ENCODE results near the gene FBXW12. TPM values are rescaled to one million over a fixed set of nuclear protein-coding genes. Genes with fewer than 3 reads are reported as not detected.

Gene FBXW12
- total RNA-seq, 1 experiment from 2014 or later, result 0.07 TPM

DNA sequence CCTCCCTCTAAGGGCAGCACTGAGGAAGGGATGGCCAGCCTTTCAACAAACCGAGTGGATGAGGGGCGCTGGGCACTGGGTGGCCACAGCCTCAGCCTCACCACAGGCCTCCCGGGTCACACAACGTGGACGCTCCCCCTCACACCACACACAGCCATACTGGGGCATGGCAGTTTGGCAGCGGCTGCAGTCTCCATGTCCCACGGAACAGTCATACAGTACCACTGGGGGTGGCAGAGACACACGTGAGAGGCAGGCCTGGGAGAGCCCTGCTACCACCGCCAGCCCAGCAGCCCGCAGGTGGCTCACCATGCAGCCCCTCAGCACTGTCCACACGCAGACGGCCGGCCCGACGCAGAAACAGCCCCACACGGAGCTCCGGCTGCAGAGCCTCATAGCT, 46.1 kb downstream of the FBXW12 start:
- Histone ChIP-seq H3K27me3 (ENCODE audit: control insufficient read depth, insufficient read depth, low read length) (no peaks in the 10 kb centered on the region; the same call in 1 of the 2 replicates), H3K4me3 (ENCODE audit: insufficient read depth, low read depth, low read length) (no peak overlapping the region), H3K36me3 (replicated peaks; ENCODE audit: control insufficient read depth, insufficient read depth, low read length) (peaks cover 40% of the 10 kb centered on the region)
- DNase-seq, result no peak

GRCh38 chr3:48418651-48419050, 46.6 kb downstream of the FBXW12 start:
- no peak overlapping the region for H3K4me3 ChIP-seq (ENCODE audit: insufficient read depth, low read depth, low read length)
- H3K36me3 ChIP-seq (replicated peaks; ENCODE audit: control insufficient read depth, insufficient read depth, low read length), result peaks cover 37% of the 10 kb centered on the region
- no peaks in the 10 kb centered on the region; the same call in 1 of the 2 replicates for H3K27me3 ChIP-seq (ENCODE audit: control insufficient read depth, insufficient read depth, low read length)
- no peak for DNase-seq

GRCh38 chr3:48419149-48419548, 47.1 kb downstream of the FBXW12 start:
- Histone ChIP-seq H3K36me3 (replicated peaks; ENCODE audit: control insufficient read depth, insufficient read depth, low read length) (peaks cover 34% of the 10 kb centered on the region), H3K27me3 (ENCODE audit: control insufficient read depth, insufficient read depth, low read length) (no peaks in the 10 kb centered on the region; the same call in 1 of the 2 replicates), H3K4me3 (ENCODE audit: insufficient read depth, low read depth, low read length) (no peak overlapping the region)
- DNase-seq, result no peak

- H3K27me3 ChIP-seq (ENCODE audit: control insufficient read depth, insufficient read depth, low read length), result no peaks in the 10 kb centered on the region; the same call in 1 of the 2 replicates
- peaks cover 31% of the 10 kb centered on the region for H3K36me3 ChIP-seq (replicated peaks; ENCODE audit: control insufficient read depth, insufficient read depth, low read length)
- no peak overlapping the region for H3K4me3 ChIP-seq (ENCODE audit: insufficient read depth, low read depth, low read length)
- DNase-seq, result no peak
Measured at GRCh38 chr3:48419597-48419996, 47.6 kb downstream of the FBXW12 start.

GRCh38 chr3:48420561-48420960, 48.5 kb downstream of the FBXW12 start:
- H3K36me3 ChIP-seq (replicated peaks; ENCODE audit: control insufficient read depth, insufficient read depth, low read length), result peaks cover 21% of the 10 kb centered on the region
- no peak for DNase-seq

GRCh38 chr3:48422272-48422671, 50.3 kb downstream of the FBXW12 start:
- H3K27me3 ChIP-seq (ENCODE audit: control insufficient read depth, insufficient read depth, low read length), result no peaks in the 10 kb centered on the region
- no peak overlapping the region for H3K4me3 ChIP-seq (ENCODE audit: insufficient read depth, low read depth, low read length)
- DNase-seq, result no peak
- peaks cover 13% of the 10 kb centered on the region for H3K36me3 ChIP-seq (replicated peaks; ENCODE audit: control insufficient read depth, insufficient read depth, low read length)

More at GRCh38 chr3:48420561-48420960, 48.5 kb downstream of the FBXW12 start:
- Histone ChIP-seq H3K27me3 (ENCODE audit: control insufficient read depth, insufficient read depth, low read length) (no peaks in the 10 kb centered on the region; the same call in 1 of the 2 replicates), H3K4me3 (ENCODE audit: insufficient read depth, low read depth, low read length) (no peak overlapping the region)

DNA sequence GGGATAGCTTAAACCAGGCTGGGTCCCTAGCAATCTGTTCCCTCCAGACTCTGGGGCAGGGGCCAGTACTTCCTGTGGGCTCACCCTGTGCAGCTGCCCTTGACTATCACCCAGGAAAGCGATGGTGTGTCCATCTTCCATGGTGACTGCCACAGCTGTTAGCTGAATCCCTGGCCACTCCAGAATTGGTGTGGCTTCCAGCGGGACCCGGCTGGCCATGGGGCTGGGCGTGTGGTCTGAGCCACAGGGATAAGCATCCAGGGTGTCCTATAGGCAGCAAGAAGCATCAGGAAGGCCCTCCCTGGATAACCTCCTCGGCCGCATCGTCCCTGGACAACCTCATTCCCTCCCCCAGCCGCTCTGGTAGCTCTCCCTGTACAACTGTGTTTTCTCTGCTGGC, 50.7 kb downstream of the FBXW12 start:
- Histone ChIP-seq H3K36me3 (replicated peaks; ENCODE audit: control insufficient read depth, insufficient read depth, low read length) (peaks cover 13% of the 10 kb centered on the region), H3K4me3 (ENCODE audit: insufficient read depth, low read depth, low read length) (no peak overlapping the region), H3K27me3 (ENCODE audit: control insufficient read depth, insufficient read depth, low read length) (no peaks in the 10 kb centered on the region)
- no peak for DNase-seq

GRCh38 chr3:48423241-48423882, 51.3 kb downstream of the FBXW12 start:
- no peak overlapping the region for H3K4me3 ChIP-seq (ENCODE audit: insufficient read depth, low read depth, low read length)
- no peaks in the 10 kb centered on the region for H3K27me3 ChIP-seq (ENCODE audit: control insufficient read depth, insufficient read depth, low read length)
- DNase-seq, result peak; percentile 29
- peaks cover 10% of the 10 kb centered on the region for H3K36me3 ChIP-seq (replicated peaks; ENCODE audit: control insufficient read depth, insufficient read depth, low read length)

DNA sequence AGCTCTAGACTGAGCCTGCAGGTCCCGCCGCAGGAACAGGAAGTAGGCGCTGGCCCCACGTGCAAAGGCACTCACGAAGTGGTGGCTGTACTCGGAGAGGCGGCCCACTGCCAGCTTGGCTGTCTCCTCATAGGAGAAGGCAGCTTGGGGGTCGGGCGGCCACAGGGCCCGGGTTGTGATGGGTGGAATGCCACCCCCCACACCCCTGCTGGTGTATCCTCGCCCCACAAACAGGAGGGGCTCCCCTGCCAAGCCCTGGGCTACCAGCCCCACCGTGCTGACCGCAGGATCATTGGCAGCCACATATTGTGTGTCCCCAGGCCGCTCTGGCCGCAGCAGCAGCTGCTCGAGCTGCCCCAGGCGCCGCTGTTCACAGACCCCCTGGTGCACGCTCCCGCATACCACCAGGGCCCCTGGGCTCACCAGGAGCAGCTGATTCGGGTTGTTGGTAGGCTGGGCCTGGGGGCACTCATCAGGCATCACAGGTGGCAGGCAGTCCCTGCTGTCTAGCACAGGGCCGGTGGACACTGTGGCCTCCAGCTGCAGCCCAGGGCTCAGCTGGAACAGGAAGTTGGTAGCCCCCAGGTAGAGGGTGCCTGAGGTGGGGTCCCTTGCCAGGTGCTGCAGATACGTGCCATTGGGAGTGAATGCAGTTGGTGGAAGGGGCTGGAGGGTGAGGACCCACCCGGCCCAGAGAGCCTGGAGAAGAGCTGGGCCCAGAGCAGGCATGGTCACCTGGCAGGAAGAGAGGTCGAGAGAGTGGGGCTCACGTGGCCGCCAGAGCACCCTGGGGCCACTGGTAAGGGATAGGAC, 52.1 kb downstream of the FBXW12 start:
- Histone ChIP-seq H3K36me3 (replicated peaks; ENCODE audit: control insufficient read depth, insufficient read depth, low read length) (peaks cover 5% of the 10 kb centered on the region), H3K27me3 (ENCODE audit: control insufficient read depth, insufficient read depth, low read length) (no peaks in the 10 kb centered on the region), H3K4me3 (ENCODE audit: insufficient read depth, low read depth, low read length) (no peak overlapping the region)
- DNase-seq, result peak; percentile 60

GRCh38 chr3:48425281-48425812, 53.3 kb downstream of the FBXW12 start:
- DNase-seq, result peak; percentile 72
- peaks cover 4% of the 10 kb centered on the region; the same call in 1 of the 2 replicates for H3K36me3 ChIP-seq (replicated peaks; ENCODE audit: control insufficient read depth, insufficient read depth, low read length)
- no peak overlapping the region for H3K4me3 ChIP-seq (ENCODE audit: insufficient read depth, low read depth, low read length)
- no peaks in the 10 kb centered on the region for H3K27me3 ChIP-seq (ENCODE audit: control insufficient read depth, insufficient read depth, low read length)

DNA sequence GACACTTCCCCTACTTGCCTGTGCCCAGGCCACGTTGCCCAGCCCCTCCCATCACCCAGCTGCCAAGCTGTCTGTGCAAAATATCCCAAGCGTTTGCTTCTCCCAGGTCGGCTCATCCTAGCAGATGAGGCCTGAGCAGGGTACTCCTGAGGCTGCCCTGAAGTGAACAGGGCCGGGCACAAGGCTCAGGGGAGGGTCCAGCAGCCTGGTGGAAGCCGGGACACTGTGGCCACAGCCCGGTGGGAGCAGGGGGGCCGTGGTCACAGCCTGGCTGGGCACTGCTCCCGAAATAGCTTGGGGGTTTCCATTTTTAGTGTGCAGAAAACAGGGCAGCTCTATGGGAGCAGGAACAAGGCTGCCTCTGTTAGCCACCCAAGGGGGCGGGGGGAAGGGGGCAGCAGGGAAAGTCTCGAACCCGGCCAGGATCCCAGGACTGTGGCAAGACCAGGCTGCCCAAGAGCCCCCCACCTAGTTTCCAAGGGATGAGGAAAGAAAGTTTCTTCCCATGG, 54.4 kb downstream of the FBXW12 start:
- Histone ChIP-seq H3K36me3 (replicated peaks; ENCODE audit: control insufficient read depth, insufficient read depth, low read length) (no peaks in the 10 kb centered on the region; the same call in 1 of the 2 replicates), H3K4me3 (ENCODE audit: insufficient read depth, low read depth, low read length) (no peak overlapping the region), H3K27me3 (ENCODE audit: control insufficient read depth, insufficient read depth, low read length) (no peaks in the 10 kb centered on the region)
- DNase-seq, result peak; percentile 58

DNA sequence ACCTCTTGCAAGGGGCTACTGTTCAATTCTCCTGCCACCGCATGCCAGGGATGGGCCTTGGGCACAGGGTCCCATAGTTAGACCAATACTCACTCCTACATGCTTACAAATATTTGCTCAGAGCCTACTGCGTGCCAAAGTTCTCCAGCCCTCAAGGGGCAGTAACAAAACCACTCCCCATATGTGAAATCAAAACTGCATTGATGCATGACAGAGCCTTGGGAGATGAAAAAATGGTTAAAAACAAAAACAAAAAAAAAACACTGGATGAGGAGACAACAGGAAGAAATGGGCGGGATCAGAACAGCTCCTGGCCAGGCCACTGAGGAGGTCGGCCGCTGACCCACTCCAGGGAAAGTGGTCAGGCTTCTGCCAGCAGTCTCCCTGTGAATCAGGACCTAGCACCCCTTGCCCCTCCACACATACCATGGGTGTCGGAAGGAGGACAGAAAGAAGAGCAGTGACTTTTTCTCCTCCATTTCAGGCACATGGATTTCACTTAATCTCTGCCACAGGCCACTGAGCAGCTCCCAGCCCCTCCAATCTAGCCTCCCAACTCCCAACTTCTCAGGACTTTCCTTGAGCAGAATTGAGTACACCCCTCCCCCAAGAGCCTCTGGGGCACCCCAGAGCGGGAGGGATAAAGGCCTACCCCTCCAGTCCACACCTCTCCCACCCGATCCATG, 55.1 kb downstream of the FBXW12 start:
- peaks cover under 1% of the 10 kb centered on the region for H3K36me3 ChIP-seq (replicated peaks; ENCODE audit: control insufficient read depth, insufficient read depth, low read length)
- peak; percentile 56 for DNase-seq
- no peak overlapping the region for H3K4me3 ChIP-seq (ENCODE audit: insufficient read depth, low read depth, low read length)

GRCh38 chr3:48427630-48427962, 55.6 kb downstream of the FBXW12 start:
- Histone ChIP-seq H3K36me3 (replicated peaks; ENCODE audit: control insufficient read depth, insufficient read depth, low read length) (peaks cover 5% of the 10 kb centered on the region), H3K27me3 (ENCODE audit: control insufficient read depth, insufficient read depth, low read length) (no peaks in the 10 kb centered on the region), H3K4me3 (ENCODE audit: insufficient read depth, low read depth, low read length) (no peak overlapping the region; the same call in 1 of the 2 replicates)
- DNase-seq, result peak; percentile 57

More for the DNA sequence above, 55.1 kb downstream of the FBXW12 start:
- no peaks in the 10 kb centered on the region for H3K27me3 ChIP-seq (ENCODE audit: control insufficient read depth, insufficient read depth, low read length)

DNA sequence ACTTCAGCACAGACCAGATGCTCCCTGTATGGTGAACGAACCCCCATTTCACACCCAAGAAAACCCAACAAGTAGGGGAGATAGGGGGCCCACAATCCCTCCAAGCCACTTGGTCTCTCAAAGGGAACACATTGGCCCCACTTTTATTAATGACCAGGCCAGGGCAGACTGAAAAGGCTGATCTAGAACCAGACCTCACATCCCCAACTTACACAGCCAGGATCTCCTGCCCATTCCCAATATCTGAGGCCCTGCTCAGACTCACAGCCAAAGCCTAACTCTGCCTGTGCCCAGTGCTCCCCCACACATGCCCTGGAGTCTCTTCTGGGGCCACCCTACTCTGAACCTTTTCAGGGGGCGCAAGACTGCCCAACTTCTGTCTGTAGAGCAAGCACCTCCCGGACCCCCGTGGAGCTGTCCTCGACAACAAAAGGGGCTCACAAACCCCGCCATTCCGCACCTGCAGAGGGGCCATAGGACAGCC, 56.1 kb downstream of the FBXW12 start:
- Histone ChIP-seq H3K36me3 (replicated peaks; ENCODE audit: control insufficient read depth, insufficient read depth, low read length) (peaks cover 6% of the 10 kb centered on the region), H3K27me3 (ENCODE audit: control insufficient read depth, insufficient read depth, low read length) (no peaks in the 10 kb centered on the region), H3K4me3 (ENCODE audit: insufficient read depth, low read depth, low read length) (peak overlapping the region; percentile 95)
- peak; percentile 84 for DNase-seq
